Breast epithelium (tissue), 3 donors: Measurements from ENCODE around the gene SLC35F3.
"Not testable (repeated sequence)": the region's sequence is repeated elsewhere in the genome, so short reads cannot be mapped to it uniquely, and the experiment has no call there.

Experiments
- CTCF ChIP-seq, 3 donors: fragments of 450-650 bp; IDR thresholded peaks; one replicate each; pipeline ENCODE4 v1.5.1; 2016 to 2017; ENCODE audit warnings: antibody characterized with exemption in 3 of 3, mild to moderate bottlenecking in 3 of 3, moderate library complexity in 3 of 3
- POLR2A ChIP-seq: fragments of 450-650 bp; IDR thresholded peaks from one replicate; pipeline ENCODE4 v1.6.1; 2016; ENCODE audit warnings: antibody characterized with exemption, mild to moderate bottlenecking, moderate library complexity
- POLR2AphosphoS5 ChIP-seq, 3 donors: sonication (generic); formaldehyde crosslinking; IDR thresholded peaks; one replicate each; pipeline ENCODE4 v1.6.1; 2017; ENCODE audit warnings: antibody characterized with exemption in 3 of 3

GRCh38 chr1:234121659-234122058, 217.2 kb downstream of the SLC35F3 start:
- not testable (repeated sequence) for TF ChIP-seq CTCF (IDR thresholded peaks at IDR 0.05); POLR2A; POLR2AphosphoS5 (IDR thresholded peaks at IDR 0.05)
